Measurements from ENCODE around the gene ZNF48. TPM values are rescaled to one million over a fixed set of nuclear protein-coding genes. Genes with fewer than 3 reads are reported as not detected.

The ZNF48 gene
- total and polyA plus RNA-seq, 2 donors (not counting 1 experiment from before 2014, with no cell fraction given), result 3.2 to 7.3 TPM

- peaks cover 35% of the 10 kb centered on the region for H3K79me2 ChIP-seq (ENCODE audit: control insufficient read depth, insufficient read depth, low read length)
- peak overlapping the region; percentile 79 for H3K9ac ChIP-seq (ENCODE audit: insufficient read depth, low read length)
- H2AFZ ChIP-seq (ENCODE audit: low read length), result no peak overlapping the region
- no peaks in the 10 kb centered on the region for H3K27me3 ChIP-seq (ENCODE audit: control insufficient read depth, insufficient read depth, low read length)
- H3K27ac ChIP-seq (ENCODE audit: insufficient read depth, low read length), result peak overlapping the region; percentile 95
- TF ChIP-seq EZH2 (IDR thresholded peaks at IDR 0.05; ENCODE audit: low read length, missing control alignments), result no peak
- TF ChIP-seq, protein P1, sequence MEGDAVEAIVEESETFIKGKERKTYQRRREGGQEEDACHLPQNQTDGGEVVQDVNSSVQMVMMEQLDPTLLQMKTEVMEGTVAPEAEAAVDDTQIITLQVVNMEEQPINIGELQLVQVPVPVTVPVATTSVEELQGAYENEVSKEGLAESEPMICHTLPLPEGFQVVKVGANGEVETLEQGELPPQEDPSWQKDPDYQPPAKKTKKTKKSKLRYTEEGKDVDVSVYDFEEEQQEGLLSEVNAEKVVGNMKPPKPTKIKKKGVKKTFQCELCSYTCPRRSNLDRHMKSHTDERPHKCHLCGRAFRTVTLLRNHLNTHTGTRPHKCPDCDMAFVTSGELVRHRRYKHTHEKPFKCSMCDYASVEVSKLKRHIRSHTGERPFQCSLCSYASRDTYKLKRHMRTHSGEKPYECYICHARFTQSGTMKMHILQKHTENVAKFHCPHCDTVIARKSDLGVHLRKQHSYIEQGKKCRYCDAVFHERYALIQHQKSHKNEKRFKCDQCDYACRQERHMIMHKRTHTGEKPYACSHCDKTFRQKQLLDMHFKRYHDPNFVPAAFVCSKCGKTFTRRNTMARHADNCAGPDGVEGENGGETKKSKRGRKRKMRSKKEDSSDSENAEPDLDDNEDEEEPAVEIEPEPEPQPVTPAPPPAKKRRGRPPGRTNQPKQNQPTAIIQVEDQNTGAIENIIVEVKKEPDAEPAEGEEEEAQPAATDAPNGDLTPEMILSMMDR (conservative IDR thresholded peaks at IDR 0.05 in 1 of 2, IDR thresholded peaks at IDR 0.05 in 1 of 2; ENCODE audit: low read depth in 1 of 2, low read length in 2 of 2), result no peak
- peaks cover 35% of the 10 kb centered on the region for H3K36me3 ChIP-seq (ENCODE audit: control insufficient read depth, insufficient read depth, low read length)
- H3K4me2 ChIP-seq (ENCODE audit: extremely low read depth, insufficient read depth, low read length), result peak overlapping the region; percentile 76
- peak overlapping the region; percentile 12 to 97 (median 72) for H3K4me3 ChIP-seq (replicated peaks in 1 of 4; ENCODE audit: control extremely low read depth in 1 of 4, insufficient read depth in 1 of 4, low read depth in 3 of 4, low read length in 4 of 4)
- DNase-seq (ENCODE audit: low read depth in 2 of 2), result no peak
- no peaks in the 10 kb centered on the region for H4K20me1 ChIP-seq (ENCODE audit: control insufficient read depth, extremely low read depth, insufficient read depth, low read length)
- H3K4me1 ChIP-seq (ENCODE audit: control insufficient read depth, extremely low read depth, insufficient read depth, low read length), result peaks cover 31% of the 10 kb centered on the region
- no peaks in the 10 kb centered on the region for H3K9me3 ChIP-seq (ENCODE audit: control insufficient read depth, insufficient read depth, low read depth, low read length)
Observed at GRCh38 chr16:30355954-30356308, 39.3 kb upstream of the ZNF48 start.

DNA sequence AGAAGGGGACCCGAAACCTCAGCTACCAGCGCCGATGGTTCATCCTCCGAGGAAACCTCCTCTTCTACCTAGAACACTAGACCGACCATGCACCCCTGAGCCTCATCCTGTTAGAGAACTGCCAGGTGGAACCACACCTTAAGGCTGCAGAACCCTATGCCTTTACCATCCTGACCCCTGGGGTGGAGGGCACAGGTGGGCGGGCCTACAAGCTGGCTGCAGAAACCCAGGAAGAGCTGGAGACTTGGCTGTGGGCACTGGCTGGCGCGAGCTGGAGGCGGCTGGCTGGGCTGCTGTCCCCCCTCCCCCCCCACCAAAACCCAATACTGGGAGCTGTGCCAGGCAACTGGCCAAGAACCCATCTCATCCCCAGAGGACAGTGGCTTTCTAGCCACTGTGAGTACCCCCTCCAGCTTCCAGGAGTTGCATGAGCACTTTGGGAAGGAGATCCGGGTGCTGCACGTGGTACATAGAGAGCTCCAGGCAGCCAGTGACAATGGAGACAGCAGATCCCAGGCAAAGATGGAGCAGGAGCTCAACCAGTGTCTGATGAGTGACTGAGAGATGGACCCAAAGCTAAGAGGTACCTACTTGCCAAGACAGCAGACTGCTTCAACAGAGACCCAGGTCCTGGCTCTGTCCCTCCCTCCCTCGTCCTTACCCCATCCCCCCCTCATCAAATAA, 38.7 kb upstream of the ZNF48 start:
- Histone ChIP-seq H3K79me2 (ENCODE audit: control insufficient read depth, insufficient read depth, low read length) (peaks cover 35% of the 10 kb centered on the region), H3K27ac (ENCODE audit: insufficient read depth, low read length) (peak overlapping the region; percentile 95), H4K20me1 (ENCODE audit: control insufficient read depth, extremely low read depth, insufficient read depth, low read length) (no peaks in the 10 kb centered on the region), H3K4me3 (replicated peaks in 1 of 4; ENCODE audit: control extremely low read depth in 1 of 4, insufficient read depth in 1 of 4, low read depth in 3 of 4, low read length in 4 of 4) (peak overlapping the region in 1 of 4 experiments; percentile 97), H3K9me3 (ENCODE audit: control insufficient read depth, insufficient read depth, low read depth, low read length) (no peaks in the 10 kb centered on the region), H3K4me1 (ENCODE audit: control insufficient read depth, extremely low read depth, insufficient read depth, low read length) (peaks cover 31% of the 10 kb centered on the region), H2AFZ (ENCODE audit: low read length) (no peak overlapping the region), H3K4me2 (ENCODE audit: extremely low read depth, insufficient read depth, low read length) (no peak overlapping the region), H3K36me3 (ENCODE audit: control insufficient read depth, insufficient read depth, low read length) (peaks cover 29% of the 10 kb centered on the region), H3K9ac (ENCODE audit: insufficient read depth, low read length) (no peak overlapping the region), H3K27me3 (ENCODE audit: control insufficient read depth, insufficient read depth, low read length) (no peaks in the 10 kb centered on the region)
- TF ChIP-seq, protein P1 (conservative IDR thresholded peaks at IDR 0.05 in 1 of 2, IDR thresholded peaks at IDR 0.05 in 1 of 2; ENCODE audit: low read depth in 1 of 2, low read length in 2 of 2), result no peak
- no peak for TF ChIP-seq EZH2 (IDR thresholded peaks at IDR 0.05; ENCODE audit: low read length, missing control alignments)
- no peak for DNase-seq (ENCODE audit: low read depth in 2 of 2)

DNA sequence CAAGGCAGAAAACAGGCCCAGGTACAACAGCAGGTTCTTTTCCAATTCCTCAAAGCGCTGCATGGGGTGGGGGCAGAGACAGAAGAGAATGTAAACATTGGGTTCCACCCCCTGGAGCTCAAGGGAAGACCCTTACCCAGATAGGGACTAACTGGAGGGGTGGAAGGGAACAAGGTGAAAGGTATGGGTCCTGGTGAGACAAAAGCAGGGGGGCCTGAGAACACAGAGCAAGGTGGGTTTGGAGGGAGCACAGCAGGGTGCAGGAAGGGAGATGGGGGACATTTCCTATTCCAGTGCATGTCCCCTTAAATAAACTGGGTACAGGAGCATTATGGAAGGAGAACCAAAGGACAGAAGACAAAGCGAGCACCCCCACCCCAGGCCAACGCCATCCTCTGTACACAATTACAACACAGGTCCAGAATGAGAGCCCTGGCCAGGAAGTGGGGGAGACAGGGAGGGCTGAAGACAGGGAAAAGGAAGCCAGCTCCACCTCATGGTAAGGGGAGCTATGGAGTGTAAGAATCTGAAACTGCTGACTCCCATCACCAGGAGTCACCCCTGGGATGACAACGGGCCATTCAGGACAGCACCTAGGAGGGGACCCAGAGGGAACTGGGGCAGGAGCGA, 38.0 kb upstream of the ZNF48 start:
- Histone ChIP-seq H3K36me3 (ENCODE audit: control insufficient read depth, insufficient read depth, low read length) (peaks cover 25% of the 10 kb centered on the region), H3K4me2 (ENCODE audit: extremely low read depth, insufficient read depth, low read length) (no peak overlapping the region), H3K79me2 (ENCODE audit: control insufficient read depth, insufficient read depth, low read length) (peaks cover 37% of the 10 kb centered on the region), H3K9ac (ENCODE audit: insufficient read depth, low read length) (no peak overlapping the region), H3K27me3 (ENCODE audit: control insufficient read depth, insufficient read depth, low read length) (no peaks in the 10 kb centered on the region), H3K4me3 (replicated peaks in 1 of 4; ENCODE audit: control extremely low read depth in 1 of 4, insufficient read depth in 1 of 4, low read depth in 3 of 4, low read length in 4 of 4) (no peak overlapping the region), H2AFZ (ENCODE audit: low read length) (no peak overlapping the region), H3K4me1 (ENCODE audit: control insufficient read depth, extremely low read depth, insufficient read depth, low read length) (peaks cover 27% of the 10 kb centered on the region), H4K20me1 (ENCODE audit: control insufficient read depth, extremely low read depth, insufficient read depth, low read length) (no peaks in the 10 kb centered on the region), H3K27ac (ENCODE audit: insufficient read depth, low read length) (no peak overlapping the region), H3K9me3 (ENCODE audit: control insufficient read depth, insufficient read depth, low read depth, low read length) (no peaks in the 10 kb centered on the region)
- DNase-seq (ENCODE audit: low read depth in 2 of 2), result no peak
- no peak for TF ChIP-seq EZH2 (IDR thresholded peaks at IDR 0.05; ENCODE audit: low read length, missing control alignments)
- TF ChIP-seq, protein P1 (conservative IDR thresholded peaks at IDR 0.05 in 1 of 2, IDR thresholded peaks at IDR 0.05 in 1 of 2; ENCODE audit: low read depth in 1 of 2, low read length in 2 of 2), result no peak

Measured in fibroblast of lung (primary cell).